ENCODE measurements around the gene CD276. TPM values are rescaled to one million over a fixed set of nuclear protein-coding genes. Genes with fewer than 3 reads are reported as not detected.

CD276 gene
- total and polyA plus RNA-seq, 2 experiments from 2014 or later, result 106 to 222 TPM

GRCh38 chr15:73748730-73749129 lies 64.5 kb downstream of the CD276 start:
- Histone ChIP-seq H3K4me3 (no peak overlapping the region), H2AFZ (no peak overlapping the region), H3K4me1 (ENCODE audit: insufficient read depth) (peaks cover 9% of the 10 kb centered on the region), H3K36me3 (replicated peaks; ENCODE audit: insufficient read depth, low read depth) (no peaks in the 10 kb centered on the region), H3K27ac (no peak overlapping the region), H4K20me1 (ENCODE audit: insufficient read depth, poor library complexity, severe bottlenecking) (no peaks in the 10 kb centered on the region), H3K4me2 (no peak overlapping the region), H3K9me2 (replicated peaks; ENCODE audit: insufficient read depth) (no peaks in the 10 kb centered on the region), H3K27me3 (peaks cover 29% of the 10 kb centered on the region), H3K79me2 (no peaks in the 10 kb centered on the region), H3K9me3 (ENCODE audit: low read depth) (no peaks in the 10 kb centered on the region)
- 73% methylated on average over 6 of the region's 6 CpGs for WGBS (ENCODE audit: low lambda C conversion rate, missing lambda C conversion rate)
- TF ChIP-seq, protein P1, sequence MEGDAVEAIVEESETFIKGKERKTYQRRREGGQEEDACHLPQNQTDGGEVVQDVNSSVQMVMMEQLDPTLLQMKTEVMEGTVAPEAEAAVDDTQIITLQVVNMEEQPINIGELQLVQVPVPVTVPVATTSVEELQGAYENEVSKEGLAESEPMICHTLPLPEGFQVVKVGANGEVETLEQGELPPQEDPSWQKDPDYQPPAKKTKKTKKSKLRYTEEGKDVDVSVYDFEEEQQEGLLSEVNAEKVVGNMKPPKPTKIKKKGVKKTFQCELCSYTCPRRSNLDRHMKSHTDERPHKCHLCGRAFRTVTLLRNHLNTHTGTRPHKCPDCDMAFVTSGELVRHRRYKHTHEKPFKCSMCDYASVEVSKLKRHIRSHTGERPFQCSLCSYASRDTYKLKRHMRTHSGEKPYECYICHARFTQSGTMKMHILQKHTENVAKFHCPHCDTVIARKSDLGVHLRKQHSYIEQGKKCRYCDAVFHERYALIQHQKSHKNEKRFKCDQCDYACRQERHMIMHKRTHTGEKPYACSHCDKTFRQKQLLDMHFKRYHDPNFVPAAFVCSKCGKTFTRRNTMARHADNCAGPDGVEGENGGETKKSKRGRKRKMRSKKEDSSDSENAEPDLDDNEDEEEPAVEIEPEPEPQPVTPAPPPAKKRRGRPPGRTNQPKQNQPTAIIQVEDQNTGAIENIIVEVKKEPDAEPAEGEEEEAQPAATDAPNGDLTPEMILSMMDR (IDR thresholded peaks at IDR 0.05; ENCODE audit: poor library complexity), result no peak
- no peak for TF ChIP-seq EZH2phosphoT487 (IDR thresholded peaks at IDR 0.05; ENCODE audit: low read depth, severe bottlenecking, unreplicated experiment)
- TF ChIP-seq EZH2 (IDR thresholded peaks at IDR 0.05; ENCODE audit: borderline replicate concordance), result no peak
- DNase-seq (ENCODE audit: low spot score), result no peak

- Histone ChIP-seq H3K9me3 (ENCODE audit: low read depth) (no peaks in the 10 kb centered on the region), H3K9me2 (replicated peaks; ENCODE audit: insufficient read depth) (no peaks in the 10 kb centered on the region), H3K4me3 (no peak overlapping the region), H3K4me1 (ENCODE audit: insufficient read depth) (peaks cover 9% of the 10 kb centered on the region), H3K79me2 (no peaks in the 10 kb centered on the region), H4K20me1 (ENCODE audit: insufficient read depth, poor library complexity, severe bottlenecking) (no peaks in the 10 kb centered on the region), H3K27me3 (peaks cover 37% of the 10 kb centered on the region), H3K27ac (no peak overlapping the region), H3K4me2 (no peak overlapping the region), H3K36me3 (replicated peaks; ENCODE audit: insufficient read depth, low read depth) (no peaks in the 10 kb centered on the region), H2AFZ (no peak overlapping the region)
- DNase-seq (ENCODE audit: low spot score), result no peak
- TF ChIP-seq, protein P1 (IDR thresholded peaks at IDR 0.05; ENCODE audit: poor library complexity), result no peak
- no peak for TF ChIP-seq EZH2 (IDR thresholded peaks at IDR 0.05; ENCODE audit: borderline replicate concordance)
- TF ChIP-seq EZH2phosphoT487 (IDR thresholded peaks at IDR 0.05; ENCODE audit: low read depth, severe bottlenecking, unreplicated experiment), result no peak
- 91% methylated on average over 5 of the region's 5 CpGs for WGBS (ENCODE audit: low lambda C conversion rate, missing lambda C conversion rate)
Measured at GRCh38 chr15:73749533-73749932, 65.3 kb downstream of the CD276 start.

DNA sequence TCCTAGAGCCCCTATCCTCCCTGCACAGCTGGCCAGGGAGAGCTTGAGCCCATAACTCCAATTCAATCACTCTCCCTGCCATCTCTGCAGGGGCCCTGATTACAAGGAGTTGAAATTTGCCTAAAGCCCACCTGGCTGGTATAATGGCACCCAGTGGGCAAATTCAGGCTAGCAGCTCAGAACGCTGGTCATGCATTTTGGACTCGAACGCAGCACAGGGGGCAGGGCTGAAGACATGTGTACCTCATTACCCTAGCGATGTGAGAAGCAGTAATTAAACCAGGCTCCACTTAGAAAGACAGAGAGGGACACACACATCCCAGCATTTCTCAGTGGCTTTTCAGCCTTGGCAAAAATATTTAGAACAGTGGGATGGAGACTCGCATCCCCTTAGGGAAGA lies 65.8 kb downstream of the CD276 start:
- Histone ChIP-seq H4K20me1 (ENCODE audit: insufficient read depth, poor library complexity, severe bottlenecking) (no peaks in the 10 kb centered on the region), H3K9me2 (replicated peaks; ENCODE audit: insufficient read depth) (no peaks in the 10 kb centered on the region), H3K9me3 (ENCODE audit: low read depth) (no peaks in the 10 kb centered on the region), H3K27ac (no peak overlapping the region), H3K36me3 (replicated peaks; ENCODE audit: insufficient read depth, low read depth) (no peaks in the 10 kb centered on the region), H3K4me2 (no peak overlapping the region), H3K4me3 (no peak overlapping the region), H3K79me2 (no peaks in the 10 kb centered on the region), H3K4me1 (ENCODE audit: insufficient read depth) (peaks cover 9% of the 10 kb centered on the region), H2AFZ (no peak overlapping the region), H3K27me3 (peaks cover 39% of the 10 kb centered on the region)
- DNase-seq (ENCODE audit: low spot score), result no peak
- WGBS (ENCODE audit: low lambda C conversion rate, missing lambda C conversion rate), result 89% methylated on average over 5 of the region's 5 CpGs
- TF ChIP-seq EZH2phosphoT487 (IDR thresholded peaks at IDR 0.05; ENCODE audit: low read depth, severe bottlenecking, unreplicated experiment) (no peak), EZH2 (IDR thresholded peaks at IDR 0.05; ENCODE audit: borderline replicate concordance) (no peak)
- TF ChIP-seq, protein P1 (IDR thresholded peaks at IDR 0.05; ENCODE audit: poor library complexity), result no peak

DNA sequence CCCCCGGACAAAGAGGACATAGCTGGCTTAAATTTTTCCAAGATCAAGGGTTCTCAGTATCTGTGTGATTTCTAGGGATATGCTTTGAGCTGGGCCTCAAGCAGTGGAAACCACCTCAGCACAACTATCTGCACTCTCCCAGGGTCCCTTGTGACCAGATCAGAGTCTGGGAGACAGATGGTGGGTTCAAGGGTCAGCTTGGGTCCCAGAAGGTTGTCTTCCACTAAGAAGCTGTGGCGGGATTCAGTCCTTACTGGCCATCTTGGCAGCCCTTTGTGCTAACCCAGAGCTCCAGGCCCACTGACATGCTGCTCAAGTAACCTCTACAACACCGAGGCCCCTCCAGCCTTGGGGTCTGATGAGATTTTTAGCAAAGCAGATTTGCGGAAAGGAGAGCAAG lies 66.3 kb downstream of the CD276 start:
- Histone ChIP-seq H2AFZ (no peak overlapping the region), H3K79me2 (no peaks in the 10 kb centered on the region), H3K4me1 (ENCODE audit: insufficient read depth) (peaks cover 9% of the 10 kb centered on the region), H3K9me2 (replicated peaks; ENCODE audit: insufficient read depth) (no peaks in the 10 kb centered on the region), H3K9me3 (ENCODE audit: low read depth) (no peaks in the 10 kb centered on the region), H3K4me3 (no peak overlapping the region), H3K27ac (no peak overlapping the region), H3K27me3 (peaks cover 39% of the 10 kb centered on the region), H3K36me3 (replicated peaks; ENCODE audit: insufficient read depth, low read depth) (no peaks in the 10 kb centered on the region), H4K20me1 (ENCODE audit: insufficient read depth, poor library complexity, severe bottlenecking) (no peaks in the 10 kb centered on the region), H3K4me2 (no peak overlapping the region)
- no peak for TF ChIP-seq EZH2phosphoT487 (IDR thresholded peaks at IDR 0.05; ENCODE audit: low read depth, severe bottlenecking, unreplicated experiment)
- no peak for TF ChIP-seq EZH2 (IDR thresholded peaks at IDR 0.05; ENCODE audit: borderline replicate concordance)
- TF ChIP-seq, protein P1 (IDR thresholded peaks at IDR 0.05; ENCODE audit: poor library complexity), result no peak
- no peak for DNase-seq (ENCODE audit: low spot score)
- WGBS (ENCODE audit: low lambda C conversion rate, missing lambda C conversion rate), result 89% methylated on average over 4 of the region's 4 CpGs
